WERI-Rb-1 (cell line): ENCODE measurements around the gene HPCAL4.

Experiments
- DNase-seq: peaks from one replicate; pipeline ENCODE4 v3.0.0-alpha.2; 2020
- H3K27ac ChIP-seq: fragments of 250-450 bp; sonication (Bioruptor Pico); 2 replicates; pipeline ENCODE4 v1.5.1; 2020; ENCODE audit warnings: mild to moderate bottlenecking, moderate library complexity
- H3K27me3 ChIP-seq: fragments of 250-450 bp; sonication (Bioruptor Pico); 2 replicates; pipeline ENCODE4 v1.5.1; 2021; ENCODE audit warnings: mild to moderate bottlenecking, low read depth, moderate library complexity; ENCODE audit not compliant: insufficient read depth, severe bottlenecking
- H3K36me3 ChIP-seq: fragments of 250-450 bp; sonication (Bioruptor Pico); 2 replicates; pipeline ENCODE4 v1.5.1; 2020; ENCODE audit warnings: mild to moderate bottlenecking, moderate library complexity
- H3K4me3 ChIP-seq: 2 replicates; pipeline ENCODE4 v1.5.1; 2011; ENCODE audit warnings: low read depth, mild to moderate bottlenecking, control low read depth, low read length
- H3K9me3 ChIP-seq: fragments of 250-450 bp; sonication (Bioruptor Pico); 2 replicates; pipeline ENCODE4 v1.5.1; 2021; ENCODE audit warnings: mild to moderate bottlenecking, moderate library complexity; ENCODE audit not compliant: severe bottlenecking
- TF ChIP-seq, protein P1 (sequence below): IDR thresholded peaks from 2 replicates; pipeline ENCODE4 v1.5.1; 2011; ENCODE audit warnings: low read depth, mild to moderate bottlenecking, control low read depth, inconsistent platforms, low read length

HPCAL4 gene

DNA sequence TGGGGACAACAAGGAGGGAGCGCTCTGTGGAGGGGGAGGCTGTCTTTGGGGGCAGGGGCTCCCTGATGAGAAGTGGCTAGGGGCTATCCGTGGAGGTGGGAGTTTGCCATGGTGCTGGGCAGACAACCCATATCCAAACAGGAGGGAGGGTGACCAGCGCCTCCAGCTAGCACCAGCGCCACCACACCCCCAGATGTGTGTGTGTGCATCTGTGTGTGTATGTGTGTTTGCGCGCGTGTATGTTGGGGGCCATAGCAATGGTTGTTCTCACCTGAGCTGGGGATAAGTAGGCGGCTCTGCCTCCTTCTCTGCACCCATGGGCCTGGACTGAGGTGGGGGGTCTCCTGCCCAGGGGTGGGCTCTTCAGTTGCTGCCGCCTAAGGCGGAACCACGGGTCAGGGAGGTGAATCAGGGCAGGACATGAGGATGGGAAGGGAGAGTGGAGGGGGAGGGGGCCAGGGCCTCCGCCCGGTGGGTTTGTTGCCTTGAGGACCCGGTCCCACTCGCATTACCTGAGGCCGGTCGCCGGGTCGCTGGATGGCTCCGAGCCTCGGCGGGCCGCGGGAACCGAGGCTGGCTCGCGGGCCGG lies 345 bp downstream of the HPCAL4 start:
- Histone ChIP-seq H3K27me3 (peaks cover 15% of the 10 kb centered on the region), H3K27ac (no peak overlapping the region), H3K36me3 (no peaks in the 10 kb centered on the region), H3K4me3 (peak overlapping the region; percentile 48), H3K9me3 (no peaks in the 10 kb centered on the region)
- TF ChIP-seq, protein P1, sequence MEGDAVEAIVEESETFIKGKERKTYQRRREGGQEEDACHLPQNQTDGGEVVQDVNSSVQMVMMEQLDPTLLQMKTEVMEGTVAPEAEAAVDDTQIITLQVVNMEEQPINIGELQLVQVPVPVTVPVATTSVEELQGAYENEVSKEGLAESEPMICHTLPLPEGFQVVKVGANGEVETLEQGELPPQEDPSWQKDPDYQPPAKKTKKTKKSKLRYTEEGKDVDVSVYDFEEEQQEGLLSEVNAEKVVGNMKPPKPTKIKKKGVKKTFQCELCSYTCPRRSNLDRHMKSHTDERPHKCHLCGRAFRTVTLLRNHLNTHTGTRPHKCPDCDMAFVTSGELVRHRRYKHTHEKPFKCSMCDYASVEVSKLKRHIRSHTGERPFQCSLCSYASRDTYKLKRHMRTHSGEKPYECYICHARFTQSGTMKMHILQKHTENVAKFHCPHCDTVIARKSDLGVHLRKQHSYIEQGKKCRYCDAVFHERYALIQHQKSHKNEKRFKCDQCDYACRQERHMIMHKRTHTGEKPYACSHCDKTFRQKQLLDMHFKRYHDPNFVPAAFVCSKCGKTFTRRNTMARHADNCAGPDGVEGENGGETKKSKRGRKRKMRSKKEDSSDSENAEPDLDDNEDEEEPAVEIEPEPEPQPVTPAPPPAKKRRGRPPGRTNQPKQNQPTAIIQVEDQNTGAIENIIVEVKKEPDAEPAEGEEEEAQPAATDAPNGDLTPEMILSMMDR = no peak
- no peak for DNase-seq

- Histone ChIP-seq H3K27me3 (peaks cover 15% of the 10 kb centered on the region), H3K4me3 (no peak overlapping the region), H3K36me3 (no peaks in the 10 kb centered on the region), H3K27ac (no peak overlapping the region), H3K9me3 (no peaks in the 10 kb centered on the region)
- no peak for DNase-seq
- TF ChIP-seq, protein P1 = no peak
Observed at GRCh38 chr1:39690225-39690624, 1.0 kb downstream of the HPCAL4 start.

DNA sequence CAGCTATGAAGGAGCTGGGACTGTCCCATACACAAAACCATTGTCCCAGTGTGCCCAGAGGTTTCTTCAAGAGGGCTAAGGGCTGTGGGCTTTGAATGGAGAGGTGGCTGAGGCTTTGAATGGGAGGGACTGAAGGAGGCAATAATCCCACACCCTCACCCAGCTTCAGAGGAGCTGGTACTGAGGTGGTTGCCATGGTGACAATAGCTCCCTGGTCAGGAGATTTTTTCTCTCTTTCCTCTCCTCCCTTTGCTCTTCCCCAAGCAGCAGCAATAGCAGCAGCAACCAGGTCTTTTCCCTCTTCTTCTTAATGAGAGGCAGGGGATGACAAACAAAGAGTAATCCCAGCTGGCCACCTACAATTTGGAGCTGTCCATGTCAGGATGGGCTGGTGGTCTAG lies 1.6 kb downstream of the HPCAL4 start:
- DNase-seq = no peak
- H3K27ac ChIP-seq = no peak overlapping the region
- TF ChIP-seq, protein P1 = no peak

DNA sequence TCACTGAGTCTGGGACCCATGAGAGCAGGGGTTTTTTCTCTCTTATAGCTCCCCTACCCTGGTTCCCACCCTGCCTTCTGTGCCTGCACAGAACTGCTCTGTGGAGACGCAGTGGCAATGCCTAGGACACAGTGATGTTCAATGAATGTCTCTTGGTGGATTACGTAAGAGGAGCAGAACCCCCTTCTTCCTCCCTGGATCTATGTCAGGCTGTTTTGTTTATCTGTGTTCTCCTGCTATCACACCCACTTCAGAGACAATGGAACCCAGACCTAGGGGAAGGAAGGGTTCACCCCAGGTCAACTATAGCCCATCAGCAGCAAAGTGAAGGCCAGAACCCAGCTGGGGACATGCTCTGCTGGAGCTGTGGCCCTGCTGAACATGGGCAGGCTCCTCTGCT lies 2.0 kb downstream of the HPCAL4 start:
- Histone ChIP-seq H3K36me3 (no peaks in the 10 kb centered on the region), H3K9me3 (no peaks in the 10 kb centered on the region), H3K27ac (no peak overlapping the region), H3K27me3 (peaks cover 15% of the 10 kb centered on the region), H3K4me3 (no peak overlapping the region)
- no peak for DNase-seq
- TF ChIP-seq, protein P1 = no peak

More for the DNA sequence above, 1.6 kb downstream of the HPCAL4 start:
- no peak overlapping the region for H3K4me3 ChIP-seq
- peaks cover 15% of the 10 kb centered on the region for H3K27me3 ChIP-seq
- H3K9me3 ChIP-seq = no peaks in the 10 kb centered on the region
- H3K36me3 ChIP-seq = no peaks in the 10 kb centered on the region

- no peak overlapping the region for H3K27ac ChIP-seq
- no peak for DNase-seq
- no peaks in the 10 kb centered on the region for H3K9me3 ChIP-seq
- H3K4me3 ChIP-seq = no peak overlapping the region
- H3K36me3 ChIP-seq = no peaks in the 10 kb centered on the region
- peaks cover 15% of the 10 kb centered on the region for H3K27me3 ChIP-seq
- TF ChIP-seq, protein P1 = no peak
Observed at GRCh38 chr1:39688706-39689105, 2.5 kb downstream of the HPCAL4 start.

- H3K27ac ChIP-seq = no peak overlapping the region
- H3K4me3 ChIP-seq = no peak overlapping the region
- TF ChIP-seq, protein P1 = no peak
- no peak for DNase-seq
- peaks cover 14% of the 10 kb centered on the region for H3K27me3 ChIP-seq
- no peaks in the 10 kb centered on the region for H3K9me3 ChIP-seq
- H3K36me3 ChIP-seq = no peaks in the 10 kb centered on the region
Observed at GRCh38 chr1:39687243-39687642, 4.0 kb downstream of the HPCAL4 start.
